Activated T-helper 2 cell treated with anti-CD3 and anti-CD28 coated beads, Interferon-gamma antibody, Interleukin-2, Interleukin-4, amounts not matched to agents 10 μg/mL and 5 μg/mL and 100 μg/mL, durations not matched to agents 14 hours and 24 hours and 36 hours (primary cell): ENCODE measurements around the gene CGA. TPM values are rescaled to one million over a fixed set of nuclear protein-coding genes. Genes with fewer than 3 reads are reported as not detected.
"Not testable (repeated sequence)": the region's sequence is repeated elsewhere in the genome, so short reads cannot be mapped to it uniquely, and the experiment has no call there.

Experiments
- DNase-seq: peaks from one replicate; pipeline ENCODE4 v3.0.0; 2021; ENCODE audit warnings: low spot score
- H3K27ac Mint-ChIP-seq: one replicate; pipeline ENCODE4 v1.8.0; 2021; ENCODE audit warnings: mixed read lengths
- H3K27me3 Mint-ChIP-seq: one replicate; pipeline ENCODE4 v1.8.0; 2021; ENCODE audit warnings: low read depth, mixed read lengths
- H3K36me3 Mint-ChIP-seq: one replicate; pipeline ENCODE4 v1.8.0; 2021; ENCODE audit warnings: low read depth, mixed read lengths
- H3K4me1 Mint-ChIP-seq: one replicate; pipeline ENCODE4 v1.8.0; 2021; ENCODE audit warnings: low read depth, mixed read lengths
- H3K4me3 Mint-ChIP-seq: one replicate; pipeline ENCODE4 v1.8.0; 2021; ENCODE audit warnings: low read depth, mild to moderate bottlenecking, moderate library complexity, mixed read lengths
- H3K9me3 Mint-ChIP-seq: one replicate; pipeline ENCODE4 v1.8.0; 2021; ENCODE audit warnings: mixed read lengths
- intact Hi-C: fragments of 100-400 bp; cut with micrococcal nuclease; formaldehyde crosslinking; loops from one replicate; pipeline ENCODE4 v1.15.1; 2023
- total RNA-seq: library from RNA; stranded (reverse); gene quantifications from 2 replicates; pipeline ENCODE4 v1.2.3, GENCODE V29; 2022

CGA gene
- 0.44 and 0.59 TPM in 2 replicates for total RNA-seq

GRCh38 chr6:87095087-87095509, at the start of gene CGA:
Gene CGA (minus strand): TSS chr6:87095106. CDS start chr6:87088200, 6,906 bp downstream.
- no peak for DNase-seq
- no peak within 1 kb of the TSS for H3K4me3 Mint-ChIP-seq
- peaks cover 45% of the 10 kb centered on the region for H3K27me3 Mint-ChIP-seq
- intact Hi-C loops, result no loop called here
- no peak within 1 kb of the TSS for H3K27ac Mint-ChIP-seq
- no peaks in the 10 kb centered on the region for H3K36me3 Mint-ChIP-seq
- H3K4me1 Mint-ChIP-seq, result peaks cover 5% of the 10 kb centered on the region
- H3K9me3 Mint-ChIP-seq, result no peaks in the 10 kb centered on the region

DNA sequence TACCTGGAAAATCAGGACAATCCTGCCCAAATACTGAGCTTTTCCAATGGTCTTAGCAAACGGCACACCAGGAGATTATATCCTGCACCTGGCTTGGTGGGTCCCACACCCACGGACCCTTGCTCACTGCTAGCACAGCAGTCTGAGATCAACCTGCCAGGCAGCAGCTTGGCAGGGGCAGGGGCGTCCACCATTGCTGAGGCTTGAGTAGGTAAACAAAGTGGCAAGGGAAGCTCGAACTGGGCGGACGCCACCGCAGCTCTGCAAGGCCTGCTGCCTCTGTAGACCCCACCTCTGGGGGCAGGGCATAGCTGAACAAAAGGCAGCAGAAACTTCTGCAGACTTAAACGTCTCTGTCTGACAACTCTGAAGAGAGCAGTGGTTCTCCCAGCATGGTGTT, 45.0 kb upstream of the CGA start:
- H3K27me3 Mint-ChIP-seq, result peaks cover 50% of the 10 kb centered on the region
- intact Hi-C loops, result loop anchor here (2.0 to 5.0 kb wide), 3 partner anchors 97 to 253 kb away; partner anchors contain the start of gene SMIM8
- not testable (repeated sequence) for H3K4me1 Mint-ChIP-seq, H3K36me3 Mint-ChIP-seq, DNase-seq, H3K4me3 Mint-ChIP-seq, H3K9me3 Mint-ChIP-seq, H3K27ac Mint-ChIP-seq

GRCh38 chr6:87139236-87139635, 44.3 kb upstream of the CGA start:
- Mint-ChIP-seq H3K4me1 (peaks cover 1% of the 10 kb centered on the region), H3K27ac (no peak overlapping the region), H3K9me3 (peaks cover 7% of the 10 kb centered on the region), H3K4me3 (no peak overlapping the region), H3K36me3 (no peaks in the 10 kb centered on the region), H3K27me3 (peaks cover 48% of the 10 kb centered on the region)
- intact Hi-C loops, result loop anchor here (2.0 to 5.0 kb wide), 3 partner anchors 98 to 254 kb away; partner anchors contain the start of gene SMIM8
- DNase-seq, result no peak

DNA sequence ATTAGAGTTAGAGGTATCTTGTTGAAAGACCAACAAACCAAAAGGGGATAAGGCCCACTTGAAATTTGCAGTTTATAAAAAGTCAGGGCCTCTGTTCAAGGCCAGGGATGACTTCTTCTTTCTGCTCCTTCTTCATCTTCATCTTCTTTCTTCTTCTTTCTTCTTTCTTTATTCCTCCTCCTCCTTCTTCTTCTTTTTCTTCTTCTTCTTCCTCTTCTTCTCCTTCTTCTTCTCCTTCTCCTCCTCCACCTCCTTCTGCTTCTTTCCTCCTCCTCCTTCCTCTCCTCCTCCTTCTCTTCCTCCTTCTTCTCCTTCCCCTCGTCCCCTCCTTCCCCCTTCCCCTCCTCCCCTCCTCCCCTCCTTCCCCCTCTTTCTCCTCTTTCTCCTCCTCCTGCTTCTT, 42.1 kb upstream of the CGA start:
- intact Hi-C loops, result loop anchor here (5.0 kb wide), 2 partner anchors 100 to 185 kb away; partner anchors contain the start of gene SMIM8
- Mint-ChIP-seq H3K27me3 (peaks cover 35% of the 10 kb centered on the region), H3K4me3 (no peak overlapping the region), H3K4me1 (peaks cover 1% of the 10 kb centered on the region), H3K9me3 (no peaks in the 10 kb centered on the region), H3K27ac (no peak overlapping the region), H3K36me3 (no peaks in the 10 kb centered on the region)
- DNase-seq, result no peak

DNA sequence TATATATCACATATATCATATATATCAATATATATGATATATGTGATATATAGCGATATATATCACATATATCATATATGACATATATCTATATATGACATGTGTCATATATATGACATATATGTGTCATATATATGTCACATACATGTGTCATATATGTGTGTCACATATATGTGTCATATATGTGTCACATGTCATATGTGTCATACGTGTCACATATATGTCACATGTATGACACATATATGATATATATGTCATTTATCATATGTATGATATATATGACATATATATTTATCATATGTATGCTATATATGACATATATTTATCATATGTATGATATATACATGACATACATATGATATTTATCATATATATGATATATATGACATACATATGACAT, 32.8 kb upstream of the CGA start:
- Mint-ChIP-seq H3K4me3 (no peak overlapping the region), H3K9me3 (no peaks in the 10 kb centered on the region), H3K4me1 (no peaks in the 10 kb centered on the region), H3K27me3 (peaks cover 27% of the 10 kb centered on the region), H3K27ac (no peak overlapping the region), H3K36me3 (no peaks in the 10 kb centered on the region)
- intact Hi-C loops, result no loop called here
- no peak for DNase-seq

- no peaks in the 10 kb centered on the region for H3K9me3 Mint-ChIP-seq
- no peaks in the 10 kb centered on the region for H3K36me3 Mint-ChIP-seq
- H3K4me1 Mint-ChIP-seq, result no peaks in the 10 kb centered on the region
- peaks cover 27% of the 10 kb centered on the region for H3K27me3 Mint-ChIP-seq
- no peak for DNase-seq
- H3K27ac Mint-ChIP-seq, result no peak overlapping the region
- intact Hi-C loops, result no loop called here
- no peak overlapping the region for H3K4me3 Mint-ChIP-seq
These were observed 31.6 kb upstream of the CGA start for GRCh38 chr6:87126501-87126900.

DNA sequence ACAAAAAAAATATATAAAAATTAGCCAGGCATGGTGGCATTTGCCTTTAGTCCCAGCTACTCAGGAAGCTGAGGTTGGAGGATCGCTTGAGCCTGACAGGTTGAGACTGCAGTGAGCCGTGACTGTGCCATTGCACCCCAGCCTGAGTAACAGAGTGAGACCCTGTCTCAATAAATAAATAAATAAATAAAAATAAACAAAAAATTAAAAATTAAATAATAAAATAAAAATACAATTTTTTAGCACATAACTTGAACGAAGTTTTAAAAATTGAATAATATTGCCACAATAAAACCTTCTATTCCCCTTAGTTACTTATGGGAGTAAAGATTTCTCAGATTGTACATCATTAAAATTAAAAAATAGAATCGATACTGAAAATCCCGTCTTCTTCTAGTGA, 29.2 kb upstream of the CGA start:
- Mint-ChIP-seq H3K4me3 (no peak overlapping the region), H3K4me1 (no peaks in the 10 kb centered on the region), H3K27me3 (peaks cover 28% of the 10 kb centered on the region), H3K36me3 (no peaks in the 10 kb centered on the region), H3K27ac (no peak overlapping the region), H3K9me3 (no peaks in the 10 kb centered on the region)
- intact Hi-C loops, result no loop called here
- no peak for DNase-seq

GRCh38 chr6:87122477-87122876, 27.6 kb upstream of the CGA start:
- Mint-ChIP-seq H3K27ac (no peak overlapping the region), H3K4me3 (no peak overlapping the region), H3K27me3 (peaks cover 34% of the 10 kb centered on the region)

DNA sequence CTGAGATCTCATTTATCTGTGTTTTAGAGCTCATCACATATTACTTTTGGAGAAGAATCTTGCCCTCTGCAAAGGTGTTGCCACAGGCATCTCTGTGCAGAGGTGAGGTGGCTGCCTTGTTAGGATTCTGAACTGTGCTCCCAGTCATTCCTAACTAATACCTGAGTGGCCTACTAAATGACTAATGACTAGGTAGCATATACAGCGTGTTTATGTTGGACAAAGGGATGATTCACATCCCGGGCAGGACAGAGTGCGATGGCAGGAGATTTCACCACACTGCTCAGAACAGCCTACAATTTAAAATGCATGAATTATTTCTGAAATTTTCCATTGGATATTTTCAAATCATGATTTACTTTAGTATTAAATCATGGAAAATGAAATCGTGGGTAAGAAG, 23.1 kb upstream of the CGA start:
- Mint-ChIP-seq H3K4me3 (no peak overlapping the region), H3K27ac (no peak overlapping the region), H3K9me3 (no peaks in the 10 kb centered on the region), H3K27me3 (peaks cover 53% of the 10 kb centered on the region), H3K4me1 (peaks cover 7% of the 10 kb centered on the region), H3K36me3 (no peaks in the 10 kb centered on the region)
- DNase-seq, result no peak
- intact Hi-C loops, result no loop called here

More at GRCh38 chr6:87122477-87122876, 27.6 kb upstream of the CGA start:
- H3K36me3 Mint-ChIP-seq, result no peaks in the 10 kb centered on the region
- H3K9me3 Mint-ChIP-seq, result no peaks in the 10 kb centered on the region
- intact Hi-C loops, result no loop called here
- no peaks in the 10 kb centered on the region for H3K4me1 Mint-ChIP-seq
- DNase-seq, result no peak

GRCh38 chr6:87116922-87117321, 22.0 kb upstream of the CGA start:
- Mint-ChIP-seq H3K4me1 (peaks cover 7% of the 10 kb centered on the region), H3K27ac (no peak overlapping the region), H3K36me3 (no peaks in the 10 kb centered on the region), H3K9me3 (no peaks in the 10 kb centered on the region), H3K4me3 (no peak overlapping the region), H3K27me3 (peaks cover 53% of the 10 kb centered on the region)
- intact Hi-C loops, result no loop called here
- DNase-seq, result no peak

DNA sequence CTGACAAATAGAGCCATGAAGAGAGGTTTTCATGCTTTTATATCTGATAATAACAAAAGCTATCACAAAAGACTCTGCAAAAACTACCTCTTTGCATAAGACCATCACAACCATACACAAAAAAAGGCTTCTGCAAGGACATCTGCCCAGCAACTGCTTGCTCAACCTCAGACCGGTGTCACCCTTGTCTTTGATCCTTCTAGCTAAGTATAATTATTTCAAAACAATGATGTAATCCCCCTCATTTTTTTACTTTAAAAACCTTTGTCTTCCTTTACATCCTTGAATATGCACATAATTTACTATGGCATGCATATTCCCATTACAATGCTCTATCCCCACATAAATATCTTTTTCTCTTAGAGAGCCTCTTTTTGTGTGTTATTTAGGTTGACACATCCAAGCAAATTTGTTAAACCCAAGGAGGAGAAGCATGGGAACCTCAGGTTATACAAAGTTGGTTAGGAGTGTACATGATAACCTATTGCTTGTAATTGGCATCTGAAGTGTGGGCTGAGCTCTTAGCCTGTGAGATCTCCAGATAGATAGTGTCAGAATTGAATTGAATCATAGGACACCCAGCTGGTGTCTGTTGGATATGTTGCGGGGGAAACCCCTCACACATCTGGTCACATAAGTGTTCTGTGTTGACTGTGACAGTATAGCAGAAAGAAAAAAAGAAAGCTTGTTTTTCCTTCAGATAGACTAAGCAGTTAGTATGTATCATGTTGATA, 20.7 kb upstream of the CGA start:
- H3K36me3 Mint-ChIP-seq, result no peaks in the 10 kb centered on the region
- intact Hi-C loops, result no loop called here
- H3K4me1 Mint-ChIP-seq, result peaks cover 7% of the 10 kb centered on the region
- no peak overlapping the region for H3K4me3 Mint-ChIP-seq
- H3K27ac Mint-ChIP-seq, result no peak overlapping the region
- no peaks in the 10 kb centered on the region for H3K9me3 Mint-ChIP-seq
- no peak for DNase-seq
- peaks cover 54% of the 10 kb centered on the region for H3K27me3 Mint-ChIP-seq

DNA sequence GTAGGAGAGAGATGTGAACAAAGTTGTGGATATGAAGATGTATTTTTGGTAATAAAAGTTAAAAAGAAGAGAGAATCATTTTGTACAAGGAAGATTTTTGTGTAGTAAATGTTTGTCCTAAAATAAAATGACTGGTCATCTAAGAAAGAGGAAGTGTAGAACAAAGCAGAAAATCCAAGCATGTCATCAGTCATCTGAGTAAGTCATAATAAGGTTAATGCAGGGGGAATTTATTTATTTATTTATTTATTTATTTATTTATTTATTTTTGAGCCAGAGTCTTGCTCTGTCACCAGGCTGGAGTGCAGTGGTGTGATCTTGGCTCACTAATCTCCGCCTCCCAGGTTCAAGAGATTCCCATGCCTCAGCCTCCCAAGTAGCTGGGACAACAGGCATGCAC, 15.7 kb upstream of the CGA start:
- Mint-ChIP-seq H3K4me3 (no peak overlapping the region), H3K36me3 (no peaks in the 10 kb centered on the region), H3K9me3 (no peaks in the 10 kb centered on the region), H3K27me3 (peaks cover 53% of the 10 kb centered on the region), H3K27ac (no peak overlapping the region), H3K4me1 (peaks cover 5% of the 10 kb centered on the region)
- DNase-seq, result no peak
- intact Hi-C loops, result no loop called here

- Mint-ChIP-seq H3K9me3 (no peaks in the 10 kb centered on the region), H3K36me3 (no peaks in the 10 kb centered on the region), H3K27me3 (peaks cover 37% of the 10 kb centered on the region), H3K27ac (no peak overlapping the region), H3K4me1 (peaks cover 3% of the 10 kb centered on the region), H3K4me3 (no peak overlapping the region)
- no peak for DNase-seq
- intact Hi-C loops, result loop anchor here (2.0 to 10.0 kb wide), 2 partner anchors 77 to 799 kb away; no protein-coding TSS in a partner anchor
These were observed 10.9 kb upstream of the CGA start for GRCh38 chr6:87105823-87106222.
